CD4-positive, CD25-positive, alpha-beta regulatory T cell (primary cell): ENCODE measurements around the gene GOLGA1. TPM values are rescaled to one million over a fixed set of nuclear protein-coding genes. Genes with fewer than 3 reads are reported as not detected.

Experiments
- ATAC-seq, 2 donors: fragments of 150-1000 bp; cut with Tn5 transposase; one replicate each; pipeline ENCODE4 v1.10.0; 2021; ENCODE audit warnings: low read depth in 2 of 2, moderate number of reproducible peaks in 2 of 2, moderate library complexity in 1 of 2
- DNase-seq, 3 donors: peaks; one replicate each; pipeline versions ENCODE4 v3.0.0 to v3.0.0-alpha.2; 2012 to 2022; ENCODE audit warnings: mixed read lengths in 1 of 3
- H3K27ac ChIP-seq: one replicate; pipeline ENCODE4 v1.7.0; 2013; ENCODE audit warnings: mild to moderate bottlenecking, low read length; ENCODE audit not compliant: insufficient read depth, poor library complexity, severe bottlenecking
- H3K27me3 ChIP-seq: one replicate; pipeline ENCODE4 v1.7.0; 2013; ENCODE audit warnings: low read length; ENCODE audit not compliant: control insufficient read depth, insufficient read depth
- H3K36me3 ChIP-seq: one replicate; pipeline ENCODE4 v1.7.0; 2013; ENCODE audit warnings: mild to moderate bottlenecking, low read length, moderate library complexity; ENCODE audit not compliant: control insufficient read depth, insufficient read depth
- H3K4me1 ChIP-seq: 2 replicates; pipeline ENCODE4 v1.7.0; 2013; ENCODE audit warnings: mild to moderate bottlenecking, low read length; ENCODE audit not compliant: insufficient read depth, control insufficient read depth, poor library complexity, severe bottlenecking
- H3K4me3 ChIP-seq: one replicate; pipeline ENCODE4 v1.7.0; 2013; ENCODE audit warnings: low read depth, mild to moderate bottlenecking, low read length, moderate library complexity
- H3K9me3 ChIP-seq, 2 experiments: 1 replicate in 1 of 2; 2 replicates in 1 of 2; pipeline ENCODE4 v1.7.0; 2013; ENCODE audit warnings: low read length in 2 of 2, mild to moderate bottlenecking in 1 of 2, moderate library complexity in 1 of 2; ENCODE audit not compliant: control insufficient read depth in 2 of 2
- H3K27ac Mint-ChIP-seq, 3 donors: one replicate each; pipeline ENCODE4 v1.8.0; 2020 to 2022; ENCODE audit warnings: mild to moderate bottlenecking in 3 of 3, mixed read lengths in 3 of 3, moderate library complexity in 2 of 3
- H3K27me3 Mint-ChIP-seq: one replicate; pipeline ENCODE4 v1.8.0; 2022; ENCODE audit warnings: mild to moderate bottlenecking, mixed read lengths
- H3K36me3 Mint-ChIP-seq: one replicate; pipeline ENCODE4 v1.8.0; 2020; ENCODE audit warnings: mixed read lengths
- H3K4me1 Mint-ChIP-seq, 4 donors: one replicate each; pipeline ENCODE4 v1.8.0; 2020 to 2022; ENCODE audit warnings: mixed read lengths in 4 of 4, mild to moderate bottlenecking in 1 of 4
- H3K4me3 Mint-ChIP-seq, 4 donors: one replicate each; pipeline ENCODE4 v1.8.0; 2020 to 2022; ENCODE audit warnings: mild to moderate bottlenecking in 4 of 4, mixed read lengths in 4 of 4, moderate library complexity in 3 of 4
- H3K9me3 Mint-ChIP-seq, 7 donors: one replicate each; pipeline ENCODE4 v1.8.0; 2020 to 2022; ENCODE audit warnings: mixed read lengths in 7 of 7, mild to moderate bottlenecking in 3 of 7, moderate library complexity in 2 of 7
- polyA plus RNA-seq, 4 donors: library from polyadenylated mRNA; unstranded; fragments of 300-500 nt; fragmentation: Illumina TruSeq; gene quantifications; one replicate each; pipeline ENCODE4 v1.2.3, GENCODE V29; 2021
- total RNA-seq: library from RNA; stranded (reverse); gene quantifications from one replicate; pipeline ENCODE4 v1.2.3, GENCODE V29; 2022

GOLGA1 gene
- total and polyA plus RNA-seq, 5 donors from 2014 or later, result 4.8 to 29.1 (median 6.4) TPM

GRCh38 chr9:124860582-124861341, 80.1 kb downstream of the GOLGA1 start:
- no peak for ATAC-seq
- H3K36me3 Mint-ChIP-seq, result peaks cover 23% of the 10 kb centered on the region

DNA sequence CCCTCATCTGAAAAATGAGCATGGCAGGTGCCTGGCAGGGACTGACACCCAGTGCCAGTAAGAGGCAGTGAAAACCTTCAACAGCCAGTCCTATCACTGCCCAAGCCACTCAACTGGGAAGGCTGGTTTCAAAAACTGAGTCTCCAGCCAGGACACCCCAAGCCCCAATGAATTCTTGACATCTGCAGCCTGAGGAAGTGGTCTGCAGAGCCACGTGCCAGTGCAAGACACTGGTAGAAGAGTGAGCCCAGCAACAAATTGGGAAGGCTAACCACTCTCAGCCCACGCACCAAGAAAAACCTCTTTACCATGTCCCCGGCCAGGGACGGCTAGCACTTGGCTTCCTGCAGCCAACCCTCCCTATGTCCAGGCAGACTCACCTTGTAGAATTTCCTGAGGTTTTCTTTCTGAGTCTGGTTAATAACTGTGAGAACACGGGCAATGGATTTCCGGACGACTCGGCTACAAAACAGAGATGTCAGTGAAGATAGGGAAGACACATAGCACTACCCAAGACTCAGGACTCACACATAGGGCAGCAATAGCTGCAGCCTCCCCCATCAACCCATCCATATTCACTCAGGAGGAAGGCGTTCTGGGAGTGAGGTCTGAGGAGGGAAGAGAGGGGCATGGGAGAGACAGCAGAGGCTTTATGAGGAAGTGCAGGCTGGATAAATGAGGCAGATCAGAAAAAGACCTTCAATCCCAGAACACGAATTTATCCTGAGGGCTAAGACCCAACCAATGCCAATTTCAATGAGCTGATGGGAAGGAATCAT, 80.9 kb downstream of the GOLGA1 start:
- H3K27ac ChIP-seq, result peak overlapping the region; percentile 93
- no peaks in the 10 kb centered on the region for H3K27me3 Mint-ChIP-seq
- H3K4me1 ChIP-seq, result peaks cover 31% of the 10 kb centered on the region
- DNase-seq (no peak), ATAC-seq (no peak)
- H3K4me3 Mint-ChIP-seq, result peak overlapping the region; percentile 95 to 98 (median 97)
- no peaks in the 10 kb centered on the region for H3K27me3 ChIP-seq
- peaks cover 9 to 52% (median 25%) of the 10 kb centered on the region in 4 donors for H3K4me1 Mint-ChIP-seq
- peak overlapping the region; percentile 74 for H3K4me3 ChIP-seq
- peaks cover 37% of the 10 kb centered on the region for H3K36me3 ChIP-seq
- peaks cover 23% of the 10 kb centered on the region for H3K36me3 Mint-ChIP-seq
- H3K9me3 Mint-ChIP-seq, result no peaks in the 10 kb centered on the region
- H3K9me3 ChIP-seq, result no peaks in the 10 kb centered on the region
- peak overlapping the region; percentile 64 to 99 (median 97) for H3K27ac Mint-ChIP-seq

More at GRCh38 chr9:124860582-124861341, 80.1 kb downstream of the GOLGA1 start:
- Mint-ChIP-seq H3K27ac (peak overlapping the region; percentile 96 to 99 (median 97)), H3K4me1 (peaks cover 9 to 48% (median 25%) of the 10 kb centered on the region in 4 donors), H3K4me3 (peak overlapping the region; percentile 95 to 98 (median 97)), H3K9me3 (no peaks in the 10 kb centered on the region), H3K27me3 (no peaks in the 10 kb centered on the region)
- no peaks in the 10 kb centered on the region for H3K9me3 ChIP-seq
- peaks cover 37% of the 10 kb centered on the region for H3K36me3 ChIP-seq
- peak overlapping the region; percentile 74 for H3K4me3 ChIP-seq
- no peaks in the 10 kb centered on the region for H3K27me3 ChIP-seq
- H3K27ac ChIP-seq, result peak overlapping the region; percentile 93
- peaks cover 31% of the 10 kb centered on the region for H3K4me1 ChIP-seq
- no peak for DNase-seq

DNA sequence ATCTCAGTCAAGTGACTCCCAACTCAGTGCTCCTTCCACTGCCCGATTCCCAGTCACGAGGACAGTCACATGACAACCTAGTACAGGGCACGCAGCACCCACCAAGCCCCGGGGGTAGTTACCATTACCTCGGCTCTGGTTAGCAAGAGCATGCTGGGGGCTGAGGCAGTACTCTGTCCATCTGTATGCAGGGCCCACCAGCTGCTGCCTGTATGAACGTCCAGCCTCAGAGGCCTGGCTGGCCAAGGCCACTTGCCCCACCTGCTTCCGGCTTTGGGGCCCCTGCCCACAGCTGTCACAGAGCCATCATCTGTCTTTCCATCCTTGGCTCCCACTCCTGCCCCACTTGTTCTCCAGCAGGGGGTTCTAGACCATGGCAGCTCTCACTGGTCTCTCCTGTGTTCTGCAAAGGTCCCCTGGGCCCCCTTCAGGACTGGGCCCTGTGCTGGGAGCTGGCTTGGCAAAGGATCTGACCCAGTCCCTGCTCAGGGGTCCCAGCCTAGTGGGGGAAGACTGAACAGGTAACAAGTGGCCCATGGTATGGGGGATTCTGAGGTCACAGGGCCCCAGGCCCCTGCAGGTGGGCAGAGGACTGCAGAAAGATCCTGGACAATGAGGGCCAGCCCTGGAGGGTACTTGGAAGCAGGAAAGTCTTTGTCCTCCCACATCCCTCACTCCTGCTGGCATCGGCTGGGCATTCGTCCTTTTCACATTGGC, 82.4 kb downstream of the GOLGA1 start:
- Histone ChIP-seq H3K4me3 (no peak overlapping the region), H3K36me3 (peaks cover 37% of the 10 kb centered on the region), H3K9me3 (no peaks in the 10 kb centered on the region), H3K4me1 (peaks cover 31% of the 10 kb centered on the region), H3K27me3 (no peaks in the 10 kb centered on the region), H3K27ac (no peak overlapping the region)
- peaks cover 7 to 53% (median 23%) of the 10 kb centered on the region in 4 donors for H3K4me1 Mint-ChIP-seq
- no peak overlapping the region for H3K4me3 Mint-ChIP-seq
- H3K36me3 Mint-ChIP-seq, result peaks cover 23% of the 10 kb centered on the region
- DNase-seq (no peak), ATAC-seq (no peak)
- no peaks in the 10 kb centered on the region for H3K27me3 Mint-ChIP-seq
- H3K9me3 Mint-ChIP-seq, result no peaks in the 10 kb centered on the region
- no peak overlapping the region for H3K27ac Mint-ChIP-seq

DNA sequence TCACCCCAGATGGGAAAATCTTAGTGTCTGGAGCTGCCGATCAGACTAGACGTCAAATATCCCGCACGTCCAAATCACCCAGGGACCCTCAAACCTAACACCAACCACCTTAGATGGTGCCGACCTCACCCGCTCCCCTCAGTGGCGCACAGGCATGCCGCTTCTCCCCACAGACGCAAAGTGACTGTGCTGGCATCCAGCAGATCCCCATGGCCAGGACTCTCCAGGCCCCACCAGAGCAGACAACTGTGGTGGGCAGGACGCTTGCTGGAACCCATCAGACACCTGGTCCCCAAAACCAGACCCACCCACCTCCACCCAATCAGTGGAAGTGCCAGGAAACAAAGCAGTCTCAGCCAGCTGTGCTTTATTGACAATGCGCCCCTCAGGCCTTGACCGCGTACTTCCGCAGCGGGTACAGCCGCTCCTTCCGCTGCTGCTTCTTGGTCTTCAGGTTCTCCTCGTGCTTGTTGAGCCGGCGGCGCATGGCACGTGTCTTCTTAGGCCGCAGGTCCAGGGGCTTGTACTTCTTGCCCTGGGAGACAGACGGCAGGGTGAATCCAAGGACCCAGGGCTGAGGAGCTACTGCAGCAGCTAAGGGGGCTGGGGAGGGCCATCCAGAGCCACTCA, 83.2 kb downstream of the GOLGA1 start:
- Histone ChIP-seq H3K9me3 (no peaks in the 10 kb centered on the region), H3K4me1 (peaks cover 36% of the 10 kb centered on the region), H3K36me3 (peaks cover 37% of the 10 kb centered on the region), H3K27me3 (no peaks in the 10 kb centered on the region), H3K27ac (no peak overlapping the region), H3K4me3 (no peak overlapping the region)
- no peak overlapping the region for H3K27ac Mint-ChIP-seq
- no peak for DNase-seq
- H3K36me3 Mint-ChIP-seq, result peaks cover 23% of the 10 kb centered on the region
- H3K4me1 Mint-ChIP-seq, result peaks cover 5 to 56% (median 25%) of the 10 kb centered on the region in 4 donors
- H3K27me3 Mint-ChIP-seq, result no peaks in the 10 kb centered on the region
- H3K4me3 Mint-ChIP-seq, result peak overlapping the region in 2 of 4 donors; percentile 38 to 75
- peaks cover 0 to 1% (median 0%) of the 10 kb centered on the region in 7 donors for H3K9me3 Mint-ChIP-seq
- no peak for ATAC-seq

DNA sequence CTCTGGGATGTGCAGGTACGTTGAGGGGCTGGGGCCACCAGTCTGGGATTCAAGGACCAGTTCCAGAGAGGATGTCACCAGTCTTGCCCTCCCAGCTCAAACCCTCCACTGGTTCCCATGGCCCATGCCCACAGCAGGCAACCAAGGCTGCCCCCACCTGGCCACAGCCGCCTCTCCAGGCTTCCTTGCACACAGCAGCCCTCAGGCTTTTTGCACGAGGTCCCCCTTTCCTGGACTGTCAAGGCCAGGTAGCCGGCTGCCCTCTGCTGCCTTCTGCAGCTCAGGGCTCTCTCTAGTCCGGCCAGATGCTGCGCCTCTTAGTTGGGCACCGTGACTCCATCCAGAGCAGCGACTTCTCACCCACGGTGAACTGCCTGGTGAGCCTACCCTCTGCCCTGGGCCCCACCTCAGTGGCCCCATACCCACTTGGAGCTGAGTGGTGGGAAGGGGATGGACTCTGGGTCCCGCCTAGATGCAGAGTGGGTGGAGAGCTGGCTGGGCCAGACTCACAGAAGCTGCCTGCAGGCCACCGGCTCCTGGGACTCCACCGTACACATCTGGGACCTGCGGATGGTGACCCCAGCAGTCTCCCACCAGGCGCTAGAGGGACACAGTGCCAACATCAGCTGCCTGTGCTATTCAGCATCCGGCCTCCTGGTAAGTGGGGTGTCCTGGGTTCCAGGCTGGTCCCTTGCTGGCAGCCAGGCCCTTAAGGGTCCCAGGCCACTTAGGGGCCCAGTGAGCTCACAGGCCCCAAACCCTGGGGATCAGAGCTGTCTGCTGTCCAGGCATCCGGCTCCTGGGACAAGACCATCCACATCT, 84.7 kb downstream of the GOLGA1 start:
- no peak for ATAC-seq

DNA sequence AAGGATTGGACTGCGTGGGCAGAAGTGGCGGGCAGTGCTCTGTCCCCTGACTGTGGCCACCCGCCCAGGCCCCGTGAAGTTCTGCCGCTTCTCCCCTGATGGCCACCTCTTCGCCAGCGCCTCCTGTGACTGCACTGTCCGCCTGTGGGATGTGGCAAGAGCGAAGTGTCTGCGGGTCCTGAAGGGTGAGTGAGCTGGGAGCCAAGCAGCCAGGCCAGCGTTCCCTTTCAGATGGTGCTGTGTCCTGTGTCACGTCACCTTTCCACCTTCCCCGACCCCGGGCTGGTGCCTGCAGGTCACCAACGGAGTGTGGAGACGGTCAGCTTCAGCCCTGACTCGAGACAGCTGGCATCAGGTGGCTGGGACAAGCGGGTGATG, 85.3 kb downstream of the GOLGA1 start:
- peaks cover 0 to 1% (median 0%) of the 10 kb centered on the region in 7 donors for H3K9me3 Mint-ChIP-seq
- ATAC-seq (no peak), DNase-seq (no peak)
- Histone ChIP-seq H3K9me3 (no peaks in the 10 kb centered on the region), H3K4me3 (no peak overlapping the region), H3K36me3 (peaks cover 37% of the 10 kb centered on the region), H3K27me3 (no peaks in the 10 kb centered on the region), H3K4me1 (peaks cover 30% of the 10 kb centered on the region), H3K27ac (no peak overlapping the region)
- peak overlapping the region in 2 of 4 donors; percentile 4 to 61 for H3K4me3 Mint-ChIP-seq
- H3K4me1 Mint-ChIP-seq, result peaks cover 0 to 43% (median 17%) of the 10 kb centered on the region in 4 donors
- peaks cover 18% of the 10 kb centered on the region for H3K36me3 Mint-ChIP-seq
- peaks cover 7% of the 10 kb centered on the region for H3K27me3 Mint-ChIP-seq
- peak overlapping the region in 1 of 3 donors; percentile 43 for H3K27ac Mint-ChIP-seq

More for the DNA sequence above, 84.7 kb downstream of the GOLGA1 start:
- Histone ChIP-seq H3K27me3 (no peaks in the 10 kb centered on the region), H3K4me3 (no peak overlapping the region), H3K9me3 (no peaks in the 10 kb centered on the region), H3K4me1 (peaks cover 36% of the 10 kb centered on the region), H3K36me3 (peaks cover 37% of the 10 kb centered on the region), H3K27ac (no peak overlapping the region)
- H3K4me3 Mint-ChIP-seq, result peak overlapping the region in 2 of 4 donors; percentile 4 to 25
- H3K4me1 Mint-ChIP-seq, result peaks cover 0 to 49% (median 21%) of the 10 kb centered on the region in 4 donors
- H3K36me3 Mint-ChIP-seq, result peaks cover 20% of the 10 kb centered on the region
- no peak overlapping the region for H3K27ac Mint-ChIP-seq
- peaks cover 3% of the 10 kb centered on the region for H3K27me3 Mint-ChIP-seq
- peaks cover 0 to 1% (median 0%) of the 10 kb centered on the region in 7 donors for H3K9me3 Mint-ChIP-seq
- peak in 1 of 3 donors; percentile 11 for DNase-seq
